Smooth muscle cell (in vitro differentiated cells): ENCODE data around the gene RNF126. TPM values are rescaled to one million over a fixed set of nuclear protein-coding genes. Genes with fewer than 3 reads are reported as not detected.

ENCODE experiments used
- DNase-seq: peaks from one replicate; lab custom pipeline; 2025; ENCODE audit not compliant: unreplicated experiment; lab: John Stamatoyannopoulos, UW
- H2AFZ ChIP-seq: fragments of 200-600 bp; sonication (generic); 2 replicates; pipeline ENCODE4 v1.6.0; 2016; ENCODE audit warnings: antibody characterized with exemption, low read depth, mild to moderate bottlenecking
- H3F3A ChIP-seq: fragments of 200-600 bp; sonication (generic); 2 replicates; pipeline ENCODE4 v1.6.0; 2017; ENCODE audit warnings: antibody characterized with exemption, low read depth
- H3K27ac ChIP-seq: fragments of 200-600 bp; sonication (generic); 2 replicates; pipeline ENCODE4 v1.5.1; 2016; ENCODE audit warnings: low read depth, mild to moderate bottlenecking
- H3K27me3 ChIP-seq: fragments of 200-600 bp; sonication (generic); 2 replicates; pipeline ENCODE4 v1.6.1; 2016; ENCODE audit warnings: low read depth, mild to moderate bottlenecking
- H3K36me3 ChIP-seq: fragments of 200-600 bp; sonication (generic); 2 replicates; pipeline ENCODE4 v1.5.1; 2016; ENCODE audit warnings: low read depth
- H3K4me1 ChIP-seq: fragments of 200-600 bp; sonication (generic); 2 replicates; pipeline ENCODE4 v1.5.1; 2016; ENCODE audit warnings: low read depth
- H3K4me2 ChIP-seq: fragments of 200-600 bp; sonication (generic); 2 replicates; pipeline ENCODE4 v1.6.0; 2016; ENCODE audit warnings: mild to moderate bottlenecking
- H3K4me3 ChIP-seq: fragments of 200-600 bp; sonication (generic); 2 replicates; pipeline ENCODE4 v1.5.1; 2016; ENCODE audit warnings: mild to moderate bottlenecking
- H3K79me2 ChIP-seq: fragments of 200-600 bp; sonication (generic); 2 replicates; pipeline ENCODE4 v1.6.0; 2016; ENCODE audit warnings: low read depth, mild to moderate bottlenecking
- H3K9ac ChIP-seq: fragments of 200-600 bp; sonication (generic); 2 replicates; pipeline ENCODE4 v1.6.0; 2016; ENCODE audit warnings: low read depth
- H3K9me3 ChIP-seq: fragments of 200-600 bp; sonication (generic); replicated peaks from 2 replicates; pipeline ENCODE4 v1.5.1; 2016; ENCODE audit warnings: low read depth
- H4K20me1 ChIP-seq: fragments of 200-600 bp; sonication (generic); 2 replicates; pipeline ENCODE4 v1.6.0; 2016; ENCODE audit warnings: low read depth
- CTCF ChIP-seq: fragments of 200-600 bp; sonication (generic); IDR thresholded peaks from 2 replicates; pipeline ENCODE4 v1.5.1; 2017; ENCODE audit warnings: borderline replicate concordance, mild to moderate bottlenecking, antibody characterized with exemption; ENCODE audit not compliant: insufficient read depth, poor library complexity, severe bottlenecking
- WGBS: methylation state at CpG from one replicate; pipeline ENCODE4 v1.1.7; 2016; ENCODE audit warnings: low lambda C conversion rate; 5-methylcytosine and 5-hydroxymethylcytosine counted together
- polyA plus RNA-seq: library from polyadenylated mRNA; unstranded; fragments of >200 nt; fragmentation: Nextera tagmentation; extraction: Ambion mirVana; gene quantifications from 2 replicates; pipeline ENCODE4 v1.2.1, GENCODE V29; 2016
- total RNA-seq: library from RNA; depleted of rRNA; stranded (reverse); fragments of >200 nt; gene quantifications from 2 replicates; pipeline ENCODE4 v1.2.3, GENCODE V29; 2014

Gene RNF126
- total and polyA plus RNA-seq, 2 experiments from 2014 or later, result 19.8 to 60.4 TPM

GRCh38 chr19:657611-658010, 5.4 kb downstream of the RNF126 start:
- 93% methylated on average over 19 of the region's 19 CpGs for WGBS
- H3K27ac ChIP-seq, result no peak overlapping the region
- no peak overlapping the region for H3K4me2 ChIP-seq
- H3K9me3 ChIP-seq, result no peaks in the 10 kb centered on the region
- H2AFZ ChIP-seq, result no peak overlapping the region
- peaks cover 99% of the 10 kb centered on the region for H4K20me1 ChIP-seq
- H3F3A ChIP-seq, result peaks cover 8% of the 10 kb centered on the region
- no peak for DNase-seq
- no peak overlapping the region for H3K4me3 ChIP-seq
- H3K79me2 ChIP-seq, result peaks cover 96% of the 10 kb centered on the region
- peaks cover 15% of the 10 kb centered on the region for H3K4me1 ChIP-seq
- H3K27me3 ChIP-seq, result no peaks in the 10 kb centered on the region
- H3K36me3 ChIP-seq, result no peaks in the 10 kb centered on the region
- H3K9ac ChIP-seq, result no peak overlapping the region
- no peak for TF ChIP-seq CTCF

- no peak for DNase-seq
- peaks cover 99% of the 10 kb centered on the region for H4K20me1 ChIP-seq
Observed at GRCh38 chr19:656751-657559, 6.1 kb downstream of the RNF126 start.

GRCh38 chr19:655691-656090, 7.3 kb downstream of the RNF126 start:
- no peaks in the 10 kb centered on the region for H3K36me3 ChIP-seq
- no peak overlapping the region for H3K4me2 ChIP-seq
- peaks cover 6% of the 10 kb centered on the region for H3F3A ChIP-seq
- H3K27ac ChIP-seq, result no peak overlapping the region
- no peaks in the 10 kb centered on the region for H3K27me3 ChIP-seq
- no peak overlapping the region for H3K4me3 ChIP-seq
- 90% methylated on average over 17 of the region's 17 CpGs for WGBS
- no peak overlapping the region for H3K9ac ChIP-seq
- no peak for DNase-seq
- TF ChIP-seq CTCF, result no peak
- peaks cover 96% of the 10 kb centered on the region for H3K79me2 ChIP-seq
- H2AFZ ChIP-seq, result no peak overlapping the region
- peaks cover 2% of the 10 kb centered on the region for H3K4me1 ChIP-seq
- peaks cover 99% of the 10 kb centered on the region for H4K20me1 ChIP-seq
- no peaks in the 10 kb centered on the region for H3K9me3 ChIP-seq

More at GRCh38 chr19:656751-657559, 6.1 kb downstream of the RNF126 start:
- Histone ChIP-seq H3K27me3 (no peaks in the 10 kb centered on the region), H3K9ac (no peak overlapping the region), H3K27ac (no peak overlapping the region), H3K36me3 (no peaks in the 10 kb centered on the region), H3K4me1 (peaks cover 15% of the 10 kb centered on the region), H2AFZ (no peak overlapping the region), H3K79me2 (peaks cover 96% of the 10 kb centered on the region), H3K9me3 (no peaks in the 10 kb centered on the region), H3K4me2 (no peak overlapping the region), H3K4me3 (no peak overlapping the region), H3F3A (peaks cover 8% of the 10 kb centered on the region)
- TF ChIP-seq CTCF, result no peak
- WGBS, result 97% methylated on average over 33 of the region's 43 CpGs

- no peaks in the 10 kb centered on the region for H3K4me1 ChIP-seq
- no peaks in the 10 kb centered on the region for H3K27me3 ChIP-seq
- no peak overlapping the region for H3K9ac ChIP-seq
- no peaks in the 10 kb centered on the region for H3K36me3 ChIP-seq
- H2AFZ ChIP-seq, result no peak overlapping the region
- peaks cover 77% of the 10 kb centered on the region for H3K79me2 ChIP-seq
- DNase-seq, result no peak
- H3K4me2 ChIP-seq, result no peak overlapping the region
- H3K27ac ChIP-seq, result no peak overlapping the region
- no peaks in the 10 kb centered on the region for H3K9me3 ChIP-seq
- H4K20me1 ChIP-seq, result peaks cover 100% of the 10 kb centered on the region
- TF ChIP-seq CTCF, result no peak
- no peaks in the 10 kb centered on the region for H3F3A ChIP-seq
- no peak overlapping the region for H3K4me3 ChIP-seq
- 94% methylated on average over 17 of the region's 17 CpGs for WGBS
Observed at GRCh38 chr19:653425-653824, 9.6 kb downstream of the RNF126 start.
